ENCODE data around the gene PPP2R3A.

Gene PPP2R3A

GRCh38 chr3:136042608-136043221, 77.2 kb downstream of the PPP2R3A start:
- Histone ChIP-seq H4K20me1 (ENCODE audit: insufficient read depth, low read length) (no peaks in the 10 kb centered on the region), H2AFZ (ENCODE audit: low read length) (no peak overlapping the region), H3K9ac (ENCODE audit: low read length) (no peak overlapping the region), H3K27me3 (ENCODE audit: insufficient read depth, low read length) (no peaks in the 10 kb centered on the region), H3K27ac (ENCODE audit: low read depth, low read length, poor library complexity, severe bottlenecking) (no peak overlapping the region), H3K4me2 (ENCODE audit: low read length) (no peak overlapping the region), H3K4me1 (ENCODE audit: insufficient read depth, low read length, severe bottlenecking) (no peaks in the 10 kb centered on the region), H3K9me2 (ENCODE audit: low read depth, low read length) (no peaks in the 10 kb centered on the region), H3K4me3 (ENCODE audit: low read depth, low read length, poor library complexity, severe bottlenecking) (no peak overlapping the region), H3K79me2 (ENCODE audit: insufficient read depth, low read length) (no peaks in the 10 kb centered on the region), H3K9me3 (ENCODE audit: low read length) (no peaks in the 10 kb centered on the region), H3K36me3 (ENCODE audit: insufficient read depth, low read length) (no peaks in the 10 kb centered on the region), H3F3A (ENCODE audit: insufficient read depth, low read length) (no peaks in the 10 kb centered on the region)
- no peak for TF ChIP-seq EZH2 (IDR thresholded peaks at IDR 0.05; ENCODE audit: borderline replicate concordance, low read length)
- TF ChIP-seq CTCF (IDR thresholded peaks at IDR 0.05; ENCODE audit: low read length) = peak; percentile 84

GRCh38 chr3:136044980-136045745, 79.6 kb downstream of the PPP2R3A start:
- Histone ChIP-seq H2AFZ (ENCODE audit: low read length) (no peak overlapping the region), H3K9me3 (ENCODE audit: low read length) (no peaks in the 10 kb centered on the region), H3K79me2 (ENCODE audit: insufficient read depth, low read length) (no peaks in the 10 kb centered on the region), H3K9me2 (ENCODE audit: low read depth, low read length) (no peaks in the 10 kb centered on the region), H3K4me1 (ENCODE audit: insufficient read depth, low read length, severe bottlenecking) (no peaks in the 10 kb centered on the region), H3K36me3 (ENCODE audit: insufficient read depth, low read length) (no peaks in the 10 kb centered on the region), H3K27me3 (ENCODE audit: insufficient read depth, low read length) (no peaks in the 10 kb centered on the region; the same call in 1 of the 2 replicates), H3K27ac (ENCODE audit: low read depth, low read length, poor library complexity, severe bottlenecking) (no peak overlapping the region), H3F3A (ENCODE audit: insufficient read depth, low read length) (no peaks in the 10 kb centered on the region), H4K20me1 (ENCODE audit: insufficient read depth, low read length) (no peaks in the 10 kb centered on the region), H3K4me2 (ENCODE audit: low read length) (no peak overlapping the region), H3K9ac (ENCODE audit: low read length) (no peak overlapping the region), H3K4me3 (ENCODE audit: low read depth, low read length, poor library complexity, severe bottlenecking) (no peak overlapping the region)
- no peak for TF ChIP-seq EZH2 (IDR thresholded peaks at IDR 0.05; ENCODE audit: borderline replicate concordance, low read length)
- no peak for TF ChIP-seq CTCF (IDR thresholded peaks at IDR 0.05; ENCODE audit: low read length)

GRCh38 chr3:136048068-136048467, 82.5 kb downstream of the PPP2R3A start:
- Histone ChIP-seq H3K4me2 (ENCODE audit: low read length) (no peak overlapping the region), H3K4me1 (ENCODE audit: insufficient read depth, low read length, severe bottlenecking) (no peaks in the 10 kb centered on the region), H3K9me2 (ENCODE audit: low read depth, low read length) (no peaks in the 10 kb centered on the region), H3K4me3 (ENCODE audit: low read depth, low read length, poor library complexity, severe bottlenecking) (no peak overlapping the region), H3K9ac (ENCODE audit: low read length) (no peak overlapping the region), H3K27ac (ENCODE audit: low read depth, low read length, poor library complexity, severe bottlenecking) (no peak overlapping the region), H3K36me3 (ENCODE audit: insufficient read depth, low read length) (no peaks in the 10 kb centered on the region), H2AFZ (ENCODE audit: low read length) (no peak overlapping the region), H3K9me3 (ENCODE audit: low read length) (no peaks in the 10 kb centered on the region), H3K27me3 (ENCODE audit: insufficient read depth, low read length) (no peaks in the 10 kb centered on the region; the same call in 1 of the 2 replicates), H3F3A (ENCODE audit: insufficient read depth, low read length) (no peaks in the 10 kb centered on the region), H4K20me1 (ENCODE audit: insufficient read depth, low read length) (no peaks in the 10 kb centered on the region), H3K79me2 (ENCODE audit: insufficient read depth, low read length) (no peaks in the 10 kb centered on the region)
- TF ChIP-seq EZH2 (IDR thresholded peaks at IDR 0.05; ENCODE audit: borderline replicate concordance, low read length) (no peak), CTCF (IDR thresholded peaks at IDR 0.05; ENCODE audit: low read length) (no peak)
